ENCODE results near the gene TMEM132C.

- no peak for TF ChIP-seq EZH2 (optimal IDR thresholded peaks at IDR 0.05; ENCODE audit: low read depth, low read length)
- no peak for TF ChIP-seq CTCF (IDR thresholded peaks at IDR 0.05; ENCODE audit: low read length)
Observed at GRCh38 chr12:128423205-128423604, 156.2 kb downstream of the TMEM132C start.

Data from MM.1S (cell line).